ENCODE measurements around the gene IPCEF1.

- no peak for TF ChIP-seq CTCF (IDR thresholded peaks at IDR 0.05; ENCODE audit: extremely low read depth in 1 of 2, insufficient read depth in 1 of 2, low read depth in 1 of 2, low read length in 2 of 2)
- no peak for TF ChIP-seq POLR2A (IDR thresholded peaks at IDR 0.05; ENCODE audit: low read depth, low read length)
- TF ChIP-seq EZH2 (IDR thresholded peaks at IDR 0.05; ENCODE audit: borderline replicate concordance, low read depth, low read length, severe bottlenecking): no peak
- TF ChIP-seq POLR2AphosphoS5 (IDR thresholded peaks at IDR 0.05; ENCODE audit: insufficient read depth, low read depth, low read length): no peak
Measured at GRCh38 chr6:154325142-154325541, 31.5 kb downstream of the IPCEF1 start.
